ENCODE data around the gene HYAL2. TPM values are rescaled to one million over a fixed set of nuclear protein-coding genes. Genes with fewer than 3 reads are reported as not detected.

The HYAL2 gene
- total and polyA plus RNA-seq, 9 of the 15 experiments (the other 6 are each of a cell fraction or from before 2014, with no cell fraction given) = 0.36 to 22.7 (median 11.4) TPM; not detected in 1

DNA sequence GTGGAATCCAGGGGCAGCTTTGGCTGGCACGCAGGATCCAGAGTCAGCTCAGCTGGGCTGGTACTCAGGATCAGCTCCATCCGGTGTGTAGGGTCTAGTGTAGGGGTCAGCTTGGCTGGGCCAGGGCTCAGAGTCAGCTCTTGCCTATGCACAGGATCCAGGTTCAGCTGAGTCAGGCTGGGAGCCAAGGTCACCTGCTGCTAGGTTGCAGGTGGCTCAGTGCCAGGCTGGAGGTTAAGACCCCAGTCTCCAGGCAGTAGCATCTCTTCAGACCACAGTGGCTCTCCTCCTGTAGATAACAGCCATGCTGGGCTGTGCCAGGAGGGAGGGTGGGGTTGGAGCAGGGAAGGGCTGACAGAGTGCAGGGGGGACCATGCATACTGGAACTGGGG lies 25.2 kb downstream of the HYAL2 start:
- ATAC-seq (no peak), DNase-seq (ENCODE audit: extremely low read depth in 1 of 4, low spot score in 3 of 4) (no peak), FAIRE-seq (no peak)
- intact Hi-C loops (cut with micrococcal nuclease) = no loop called here
- Histone ChIP-seq H4K20me1 (replicated peaks; ENCODE audit: control insufficient read depth, insufficient read depth, low read length) (no peaks in the 10 kb centered on the region), H2AFZ (ENCODE audit: low read depth, low read length) (no peak overlapping the region), H3K9me1 (ENCODE audit: control insufficient read depth, insufficient read depth, low read length) (no peaks in the 10 kb centered on the region), H3K36me3 (ENCODE audit: control insufficient read depth, insufficient read depth, low read length) (peaks cover 19% of the 10 kb centered on the region; the same call in 2 of the 3 replicates), H3K9ac (ENCODE audit: insufficient read depth in 1 of 2, low read depth in 2 of 2, low read length in 2 of 2) (peak overlapping the region in 1 of 2 experiments; percentile 97; a peak in 2 of 4 replicates), H3K4me1 (replicated peaks in 1 of 2; ENCODE audit: control insufficient read depth in 2 of 2, insufficient read depth in 2 of 2, low read length in 2 of 2) (peaks cover 27 to 70% of the 10 kb centered on the region in 2 experiments; a peak in 4 of 5 replicates), H3K27me3 (ENCODE audit: control insufficient read depth in 2 of 2, insufficient read depth in 2 of 2, low read length in 2 of 2) (no peaks in the 10 kb centered on the region), H3K9me3 (replicated peaks; ENCODE audit: control insufficient read depth, insufficient read depth, low read depth, low read length) (no peaks in the 10 kb centered on the region), H3K79me2 (ENCODE audit: control insufficient read depth, insufficient read depth, low read length) (peaks cover 41% of the 10 kb centered on the region), H3K4me2 (ENCODE audit: insufficient read depth, low read length) (peak overlapping the region; percentile 86; the same call in 1 of the 2 replicates), H3K4me3 (no peak overlapping the region), H3K27ac (ENCODE audit: extremely low read depth, low read depth, low read length) (no peak overlapping the region)
- POLR2A ChIA-PET = interaction anchor here (0.6 kb wide), 1 partner anchor 1220 kb away, joined by 3 read pairs; no protein-coding TSS in a partner anchor
- WGBS (ENCODE audit: insufficient coverage, low coverage, missing lambda C conversion rate) = 100% methylated on average over 2 of the region's 2 CpGs
- CTCF ChIA-PET (ENCODE audit: low intra/inter-chr PET ratio) = no interaction called here
- TF ChIP-seq, protein P1, sequence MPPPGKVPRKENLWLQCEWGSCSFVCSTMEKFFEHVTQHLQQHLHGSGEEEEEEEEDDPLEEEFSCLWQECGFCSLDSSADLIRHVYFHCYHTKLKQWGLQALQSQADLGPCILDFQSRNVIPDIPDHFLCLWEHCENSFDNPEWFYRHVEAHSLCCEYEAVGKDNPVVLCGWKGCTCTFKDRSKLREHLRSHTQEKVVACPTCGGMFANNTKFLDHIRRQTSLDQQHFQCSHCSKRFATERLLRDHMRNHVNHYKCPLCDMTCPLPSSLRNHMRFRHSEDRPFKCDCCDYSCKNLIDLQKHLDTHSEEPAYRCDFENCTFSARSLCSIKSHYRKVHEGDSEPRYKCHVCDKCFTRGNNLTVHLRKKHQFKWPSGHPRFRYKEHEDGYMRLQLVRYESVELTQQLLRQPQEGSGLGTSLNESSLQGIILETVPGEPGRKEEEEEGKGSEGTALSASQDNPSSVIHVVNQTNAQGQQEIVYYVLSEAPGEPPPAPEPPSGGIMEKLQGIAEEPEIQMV (tag; conservative IDR thresholded peaks at IDR 0.05; ENCODE audit: low read depth) = no peak
- TF ChIP-seq, protein P2, sequence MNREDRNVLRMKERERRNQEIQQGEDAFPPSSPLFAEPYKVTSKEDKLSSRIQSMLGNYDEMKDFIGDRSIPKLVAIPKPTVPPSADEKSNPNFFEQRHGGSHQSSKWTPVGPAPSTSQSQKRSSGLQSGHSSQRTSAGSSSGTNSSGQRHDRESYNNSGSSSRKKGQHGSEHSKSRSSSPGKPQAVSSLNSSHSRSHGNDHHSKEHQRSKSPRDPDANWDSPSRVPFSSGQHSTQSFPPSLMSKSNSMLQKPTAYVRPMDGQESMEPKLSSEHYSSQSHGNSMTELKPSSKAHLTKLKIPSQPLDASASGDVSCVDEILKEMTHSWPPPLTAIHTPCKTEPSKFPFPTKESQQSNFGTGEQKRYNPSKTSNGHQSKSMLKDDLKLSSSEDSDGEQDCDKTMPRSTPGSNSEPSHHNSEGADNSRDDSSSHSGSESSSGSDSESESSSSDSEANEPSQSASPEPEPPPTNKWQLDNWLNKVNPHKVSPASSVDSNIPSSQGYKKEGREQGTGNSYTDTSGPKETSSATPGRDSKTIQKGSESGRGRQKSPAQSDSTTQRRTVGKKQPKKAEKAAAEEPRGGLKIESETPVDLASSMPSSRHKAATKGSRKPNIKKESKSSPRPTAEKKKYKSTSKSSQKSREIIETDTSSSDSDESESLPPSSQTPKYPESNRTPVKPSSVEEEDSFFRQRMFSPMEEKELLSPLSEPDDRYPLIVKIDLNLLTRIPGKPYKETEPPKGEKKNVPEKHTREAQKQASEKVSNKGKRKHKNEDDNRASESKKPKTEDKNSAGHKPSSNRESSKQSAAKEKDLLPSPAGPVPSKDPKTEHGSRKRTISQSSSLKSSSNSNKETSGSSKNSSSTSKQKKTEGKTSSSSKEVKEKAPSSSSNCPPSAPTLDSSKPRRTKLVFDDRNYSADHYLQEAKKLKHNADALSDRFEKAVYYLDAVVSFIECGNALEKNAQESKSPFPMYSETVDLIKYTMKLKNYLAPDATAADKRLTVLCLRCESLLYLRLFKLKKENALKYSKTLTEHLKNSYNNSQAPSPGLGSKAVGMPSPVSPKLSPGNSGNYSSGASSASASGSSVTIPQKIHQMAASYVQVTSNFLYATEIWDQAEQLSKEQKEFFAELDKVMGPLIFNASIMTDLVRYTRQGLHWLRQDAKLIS (CRISPR knock-in tag; IDR thresholded peaks at IDR 0.05) = no peak
- TF ChIP-seq MXI1 (IDR thresholded peaks at IDR 0.05; ENCODE audit: low read depth, low read length) (no peak), HDGF (IDR thresholded peaks at IDR 0.05) (no peak), HEY1 (CRISPR knock-in tag; IDR thresholded peaks at IDR 0.05; ENCODE audit: borderline replicate concordance) (no peak), ZNF699 (CRISPR knock-in tag; IDR thresholded peaks at IDR 0.05; ENCODE audit: insufficient replicate concordance) (no peak), SMAD3 (CRISPR knock-in tag; conservative IDR thresholded peaks at IDR 0.05) (no peak), SIN3A (IDR thresholded peaks at IDR 0.05; ENCODE audit: borderline replicate concordance in 2 of 2, control insufficient read depth in 1 of 2, low read depth in 2 of 2, low read length in 2 of 2) (no peak), ZFP36 (IDR thresholded peaks at IDR 0.05; ENCODE audit: low read depth, low read length, partially characterized antibody) (no peak)
- in situ Hi-C loops (cut with MboI) = no loop called here
- no TSS peak for BruUV-seq (replicated peaks)
